Right atrium auricular region (tissue), 2 donors: ENCODE results near the gene EID2. TPM values are rescaled to one million over a fixed set of nuclear protein-coding genes. Genes with fewer than 3 reads are reported as not detected.

Source experiments
- DNase-seq: peaks from one replicate; pipeline ENCODE4 v3.0.0-alpha.2; 2019; ENCODE audit warnings: low spot score
- H3K27ac ChIP-seq, 2 donors: fragments of 200-600 bp; sonication (generic); 1 replicate in 1 of 2; 2 replicates in 1 of 2; pipeline ENCODE4 v1.5.1; 2016 to 2019
- H3K27me3 ChIP-seq, 2 donors: fragments of 200-600 bp; sonication (generic); one replicate each; pipeline versions ENCODE4 v1.5.1 to v1.6.0; 2017 to 2019
- H3K36me3 ChIP-seq: fragments of 200-600 bp; sonication (generic); one replicate; pipeline ENCODE4 v1.5.1; 2016
- H3K4me1 ChIP-seq, 2 donors: fragments of 200-600 bp; sonication (generic); one replicate each; pipeline versions ENCODE4 v1.5.1 to v1.6.0; 2017 to 2019
- H3K4me3 ChIP-seq, 2 donors: fragments of 200-600 bp; sonication (generic); 1 replicate in 1 of 2; 2 replicates in 1 of 2; pipeline ENCODE4 v1.5.1; 2017 to 2019; ENCODE audit warnings: mild to moderate bottlenecking in 1 of 2, moderate library complexity in 1 of 2
- H3K9me3 ChIP-seq, 2 donors: fragments of 200-600 bp; sonication (generic); one replicate each; pipeline ENCODE4 v1.5.1; 2019
- total RNA-seq, 2 donors: library from RNA; depleted of rRNA; stranded (reverse); fragments of >200 nt; gene quantifications; one replicate each; pipeline ENCODE4 v1.1.0, GENCODE V29; 2016
- TF ChIP-seq, protein P1 (sequence below), 2 donors: fragments of 200-600 bp; sonication (generic); IDR thresholded peaks; one replicate each; pipeline ENCODE4 v1.5.1; 2019; ENCODE audit warnings: antibody characterized with exemption in 2 of 2

Gene EID2
- total RNA-seq, 2 donors from 2014 or later, result 6.7 to 11.1 TPM

- H3K4me1 ChIP-seq, result no peaks in the 10 kb centered on the region
- no peaks in the 10 kb centered on the region for H3K36me3 ChIP-seq
- TF ChIP-seq, protein P1, sequence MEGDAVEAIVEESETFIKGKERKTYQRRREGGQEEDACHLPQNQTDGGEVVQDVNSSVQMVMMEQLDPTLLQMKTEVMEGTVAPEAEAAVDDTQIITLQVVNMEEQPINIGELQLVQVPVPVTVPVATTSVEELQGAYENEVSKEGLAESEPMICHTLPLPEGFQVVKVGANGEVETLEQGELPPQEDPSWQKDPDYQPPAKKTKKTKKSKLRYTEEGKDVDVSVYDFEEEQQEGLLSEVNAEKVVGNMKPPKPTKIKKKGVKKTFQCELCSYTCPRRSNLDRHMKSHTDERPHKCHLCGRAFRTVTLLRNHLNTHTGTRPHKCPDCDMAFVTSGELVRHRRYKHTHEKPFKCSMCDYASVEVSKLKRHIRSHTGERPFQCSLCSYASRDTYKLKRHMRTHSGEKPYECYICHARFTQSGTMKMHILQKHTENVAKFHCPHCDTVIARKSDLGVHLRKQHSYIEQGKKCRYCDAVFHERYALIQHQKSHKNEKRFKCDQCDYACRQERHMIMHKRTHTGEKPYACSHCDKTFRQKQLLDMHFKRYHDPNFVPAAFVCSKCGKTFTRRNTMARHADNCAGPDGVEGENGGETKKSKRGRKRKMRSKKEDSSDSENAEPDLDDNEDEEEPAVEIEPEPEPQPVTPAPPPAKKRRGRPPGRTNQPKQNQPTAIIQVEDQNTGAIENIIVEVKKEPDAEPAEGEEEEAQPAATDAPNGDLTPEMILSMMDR (IDR thresholded peaks at IDR 0.05), result no peak
- H3K27me3 ChIP-seq, result no peaks in the 10 kb centered on the region
- H3K9me3 ChIP-seq, result peaks cover 0 to 17% of the 10 kb centered on the region in 2 donors
- no peak overlapping the region for H3K27ac ChIP-seq
- no peak for DNase-seq
- no peak overlapping the region for H3K4me3 ChIP-seq
Observed at GRCh38 chr19:39568604-39569003, 28.6 kb upstream of the EID2 start.

- H3K27me3 ChIP-seq, result no peaks in the 10 kb centered on the region
- H3K36me3 ChIP-seq, result no peaks in the 10 kb centered on the region
- no peaks in the 10 kb centered on the region for H3K4me1 ChIP-seq
- no peak for DNase-seq
- TF ChIP-seq, protein P1 (IDR thresholded peaks at IDR 0.05), result no peak
- H3K9me3 ChIP-seq, result no peaks in the 10 kb centered on the region
- H3K4me3 ChIP-seq, result no peak overlapping the region
- H3K27ac ChIP-seq, result no peak overlapping the region
Observed at GRCh38 chr19:39566064-39566463, 26.1 kb upstream of the EID2 start.

GRCh38 chr19:39563408-39563807 lies 23.4 kb upstream of the EID2 start:
- no peaks in the 10 kb centered on the region for H3K27me3 ChIP-seq
- no peak overlapping the region for H3K27ac ChIP-seq
- H3K9me3 ChIP-seq, result no peaks in the 10 kb centered on the region
- no peaks in the 10 kb centered on the region for H3K4me1 ChIP-seq
- no peak for DNase-seq
- TF ChIP-seq, protein P1 (IDR thresholded peaks at IDR 0.05), result no peak
- no peaks in the 10 kb centered on the region for H3K36me3 ChIP-seq
- H3K4me3 ChIP-seq, result no peak overlapping the region

GRCh38 chr19:39558624-39559117 lies 18.7 kb upstream of the EID2 start:
- Histone ChIP-seq H3K4me1 (no peaks in the 10 kb centered on the region), H3K36me3 (no peaks in the 10 kb centered on the region), H3K4me3 (no peak overlapping the region), H3K27ac (no peak overlapping the region), H3K27me3 (no peaks in the 10 kb centered on the region), H3K9me3 (no peaks in the 10 kb centered on the region)
- TF ChIP-seq, protein P1 (IDR thresholded peaks at IDR 0.05), result no peak
- no peak for DNase-seq

GRCh38 chr19:39557811-39558623 lies 18.1 kb upstream of the EID2 start:
- DNase-seq, result no peak
- TF ChIP-seq, protein P1 (IDR thresholded peaks at IDR 0.05), result no peak
- no peak overlapping the region for H3K27ac ChIP-seq

More at GRCh38 chr19:39557811-39558623, 18.1 kb upstream of the EID2 start:
- no peaks in the 10 kb centered on the region for H3K36me3 ChIP-seq
- H3K27me3 ChIP-seq, result no peaks in the 10 kb centered on the region
- H3K9me3 ChIP-seq, result no peaks in the 10 kb centered on the region
- no peaks in the 10 kb centered on the region for H3K4me1 ChIP-seq
- H3K4me3 ChIP-seq, result peak overlapping the region in 1 of 2 donors; percentile 4
